Heart left ventricle (tissue), 16 donors: ENCODE results near the gene DIS3L2. TPM values are rescaled to one million over a fixed set of nuclear protein-coding genes. Genes with fewer than 3 reads are reported as not detected.

Source experiments
- ATAC-seq, 4 donors: fragments of 200-7000 bp; cut with Tn5 transposase; one replicate each; pipeline ENCODE4 v1.9.1; 2020 to 2022; ENCODE audit warnings: moderate library complexity in 4 of 4, mild to moderate bottlenecking in 3 of 4, moderate number of reproducible peaks in 1 of 4
- DNase-seq, 5 donors: peaks; one replicate each; pipeline ENCODE4 v3.0.0-alpha.2; 2020
- H3K27ac ChIP-seq, 12 donors: fragments of 200-600 bp; sonication (generic) in 4 of 12; one replicate each; pipeline versions ENCODE4 v1.5.0 to v1.8.0; 2016 to 2022; ENCODE audit warnings: mild to moderate bottlenecking in 2 of 12
- H3K27me3 ChIP-seq, 9 donors: fragments of 200-600 bp; sonication (generic) in 2 of 9; one replicate each; pipeline versions ENCODE4 v1.5.1 to v1.8.0; 2016 to 2022; ENCODE audit warnings: mild to moderate bottlenecking in 3 of 9
- H3K36me3 ChIP-seq, 9 donors: fragments of 200-600 bp; sonication (generic) in 2 of 9; one replicate each; pipeline versions ENCODE4 v1.5.0 to v1.8.0; 2018 to 2022; ENCODE audit warnings: mild to moderate bottlenecking in 2 of 9
- H3K4me1 ChIP-seq, 12 donors: fragments of 200-600 bp; sonication (generic) in 4 of 12; one replicate each; pipeline versions ENCODE4 v1.5.0 to v1.8.0; 2016 to 2022; ENCODE audit warnings: mild to moderate bottlenecking in 3 of 12
- H3K4me3 ChIP-seq, 12 donors: fragments of 200-600 bp; sonication (generic) in 4 of 12; one replicate each; pipeline versions ENCODE4 v1.5.0 to v1.8.0; 2017 to 2022; ENCODE audit warnings: mild to moderate bottlenecking in 9 of 12, moderate library complexity in 4 of 12
- H3K9me3 ChIP-seq, 12 donors: fragments of 200-600 bp; sonication (generic) in 4 of 12; one replicate each; pipeline versions ENCODE4 v1.5.0 to v1.8.0; 2016 to 2022; ENCODE audit warnings: mild to moderate bottlenecking in 1 of 12
- CTCF ChIP-seq, 12 donors: fragments of 200-600 bp; sonication (generic) in 4 of 12; IDR thresholded peaks; one replicate each; pipeline versions ENCODE4 v1.5.0 to v1.8.0; 2018 to 2022; ENCODE audit warnings: antibody characterized with exemption in 12 of 12, mild to moderate bottlenecking in 5 of 12
- POLR2A ChIP-seq, 2 donors: fragments of 450-650 bp; IDR thresholded peaks; one replicate each; pipeline ENCODE4 v1.6.1; 2017; ENCODE audit warnings: antibody characterized with exemption in 2 of 2, mild to moderate bottlenecking in 2 of 2, moderate library complexity in 2 of 2
- WGBS, 4 donors: extraction: QIAGEN DNeasy Blood & Tissue Kit in 2 of 4; methylation state at CpG; one replicate each; pipeline versions ENCODE4 v1.1.5 to v1.1.7; 2013 to 2018; 5-methylcytosine and 5-hydroxymethylcytosine counted together
- intact Hi-C, 10 donors: fragments of 100-400 bp; cut with DNase I; formaldehyde crosslinking; loops; one replicate each; pipeline versions ENCODE4 v1.11.1 to v1.14.2; 2022
- polyA plus RNA-seq, 2 donors: library from polyadenylated mRNA; stranded (reverse); fragments of 200-250 nt; gene quantifications; one replicate each; pipeline ENCODE4 v1.2.3, GENCODE V29; 2013
- total RNA-seq, 9 donors: library from RNA; depleted of rRNA in 2 of 9; stranded (reverse); fragments of >200 nt in 2 of 9; fragmentation: NEBNext Ultra II Directional in 3 of 9; extraction: Animal tissue kit (Norgen Biotek cat#: 25700) in 3 of 9; gene quantifications; one replicate each; pipeline versions ENCODE4 v1.1.0 to v1.2.4, GENCODE V29; 2016 to 2023
- donor health status: ischemic (EF 13 %, LVEDD 7.1; RV severe dilation, severe dysfunction).
- donor health status: healthy with polysubstance abuse.
- donor health status: DM: no; HTN: yes; CAD: no.
- donor health status: DM: no; HTN: no; CAD: no.
- donor health status: ischemic (EF 25% LVEDD 6.9; RV normal size, moderate dysfunction).
- donor health status: ischemic (EF 25% LVEDD 5.7; RV mildly dilated, moderate dysfunction).
- donor health status: healthy.
- donor health status: DM: yes; HTN: yes; CAD: no.
- donor health status: ischemic (EF 35%, LVEDD 5.7; RV mildly dilated, moderate dysfunction).
- donor health status: nonischemic (EF 11% LVEDD 7.7; RV severe dilation, severe dysfunction).
- donor health status: DM: yes; HTN: yes; CAD: no.
- donor health status: PGD.
- donor health status: ischemic (EF 29% LVEDD 5.4; RV normal size, mild dysfunction).
- donor health status: nonischemic (EF 23%, LVEDD 6.1; RV moderate dilation, normal function).

DIS3L2 gene
- total and polyA plus RNA-seq, 11 donors, result 12.4 to 27.3 (median 21.8) TPM

- Histone ChIP-seq H3K36me3 (no peaks in the 10 kb centered on the region), H3K27me3 (no peaks in the 10 kb centered on the region), H3K4me1 (peaks cover 0 to 17% (median 6%) of the 10 kb centered on the region in 12 donors), H3K27ac (no peak overlapping the region), H3K9me3 (no peaks in the 10 kb centered on the region), H3K4me3 (no peak overlapping the region)
- DNase-seq (no peak), ATAC-seq (no peak)
- 94 to 98% (median 96%) methylated on average over 3 of the region's 3 CpGs for WGBS, 4 donors
- TF ChIP-seq CTCF (IDR thresholded peaks at IDR 0.05) (no peak), POLR2A (IDR thresholded peaks at IDR 0.05) (no peak)
- intact Hi-C loops, result no loop called here
Observed at GRCh38 chr2:232230560-232230959, 269.0 kb downstream of the DIS3L2 start.

GRCh38 chr2:232231554-232231953, 270.0 kb downstream of the DIS3L2 start:
- TF ChIP-seq CTCF (IDR thresholded peaks at IDR 0.05) (no peak), POLR2A (IDR thresholded peaks at IDR 0.05) (no peak)
- 95 to 97% (median 96%) methylated on average over 4 of the region's 4 CpGs for WGBS, 4 donors
- H3K4me1 ChIP-seq, result peaks cover 0 to 17% (median 6%) of the 10 kb centered on the region in 12 donors
- no peaks in the 10 kb centered on the region for H3K9me3 ChIP-seq
- H3K4me3 ChIP-seq, result no peak overlapping the region
- H3K27me3 ChIP-seq, result no peaks in the 10 kb centered on the region
- DNase-seq (no peak), ATAC-seq (no peak)
- H3K27ac ChIP-seq, result no peak overlapping the region
- intact Hi-C loops, result no loop called here
- H3K36me3 ChIP-seq, result no peaks in the 10 kb centered on the region

- 89 to 97% (median 95%) methylated on average over 2 of the region's 2 CpGs for WGBS, 4 donors
Observed at GRCh38 chr2:232232915-232233314, 271.4 kb downstream of the DIS3L2 start.

GRCh38 chr2:232234922-232235615, 273.6 kb downstream of the DIS3L2 start:
- no peaks in the 10 kb centered on the region for H3K9me3 ChIP-seq
- no peak overlapping the region for H3K4me3 ChIP-seq
- peaks cover 0 to 19% (median 15%) of the 10 kb centered on the region in 9 donors for H3K36me3 ChIP-seq
- TF ChIP-seq CTCF (IDR thresholded peaks at IDR 0.05) (no peak), POLR2A (IDR thresholded peaks at IDR 0.05) (no peak)
- no peak for DNase-seq
- no peak for ATAC-seq
- intact Hi-C loops, result no loop called here
- WGBS, 4 donors, result 87 to 97% (median 92%) methylated on average over 4 of the region's 4 CpGs
- H3K27me3 ChIP-seq, result no peaks in the 10 kb centered on the region
- H3K4me1 ChIP-seq, result peaks cover 0 to 4% (median 0%) of the 10 kb centered on the region in 12 donors
- no peak overlapping the region for H3K27ac ChIP-seq

More at GRCh38 chr2:232232915-232233314, 271.4 kb downstream of the DIS3L2 start:
- intact Hi-C loops, result no loop called here
- H3K36me3 ChIP-seq, result no peaks in the 10 kb centered on the region
- ATAC-seq (no peak), DNase-seq (no peak)
- H3K27me3 ChIP-seq, result no peaks in the 10 kb centered on the region
- H3K4me3 ChIP-seq, result no peak overlapping the region
- peaks cover 0 to 17% (median 6%) of the 10 kb centered on the region in 12 donors for H3K4me1 ChIP-seq
- no peak for TF ChIP-seq CTCF (IDR thresholded peaks at IDR 0.05)
- no peak for TF ChIP-seq POLR2A (IDR thresholded peaks at IDR 0.05)
- no peak overlapping the region for H3K27ac ChIP-seq
- no peaks in the 10 kb centered on the region for H3K9me3 ChIP-seq
